ENCODE measurements around the gene CAPN11. TPM values are rescaled to one million over a fixed set of nuclear protein-coding genes. Genes with fewer than 3 reads are reported as not detected.
"Not testable (repeated sequence)": the region's sequence is repeated elsewhere in the genome, so short reads cannot be mapped to it uniquely, and the experiment has no call there.

CAPN11 gene
- total RNA-seq, 1 donor from 2014 or later: 0.95 TPM

DNA sequence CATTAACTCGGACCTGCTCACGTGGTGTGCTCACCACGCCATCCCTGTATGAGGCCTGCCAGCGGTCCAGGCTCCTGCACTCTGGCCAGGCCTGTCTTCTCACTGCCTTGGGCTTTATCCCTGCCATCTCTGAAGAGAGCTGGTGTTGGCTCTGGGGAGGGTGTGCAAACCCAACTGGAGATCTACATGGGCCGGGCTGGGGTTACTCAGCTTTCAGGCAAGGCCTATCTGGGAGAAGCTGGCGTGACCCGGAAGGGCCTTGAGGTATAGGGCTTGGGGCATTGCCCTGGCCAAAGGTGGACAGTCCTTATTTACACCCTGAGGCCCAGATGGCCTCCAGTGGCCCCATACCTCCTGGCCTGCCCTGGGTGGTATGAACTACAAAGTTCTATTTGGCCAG lies 69.8 kb downstream of the CAPN11 start:
- DNase-seq (ENCODE audit: low spot score): no peak

- DNase-seq (ENCODE audit: low spot score): no peak
Measured at GRCh38 chr6:44228836-44229235, 70.2 kb downstream of the CAPN11 start.

GRCh38 chr6:44229376-44230033 lies 70.9 kb downstream of the CAPN11 start:
- no peak for DNase-seq (ENCODE audit: low spot score)

GRCh38 chr6:44230034-44230675 lies 71.5 kb downstream of the CAPN11 start:
- DNase-seq (ENCODE audit: low spot score): no peak

DNA sequence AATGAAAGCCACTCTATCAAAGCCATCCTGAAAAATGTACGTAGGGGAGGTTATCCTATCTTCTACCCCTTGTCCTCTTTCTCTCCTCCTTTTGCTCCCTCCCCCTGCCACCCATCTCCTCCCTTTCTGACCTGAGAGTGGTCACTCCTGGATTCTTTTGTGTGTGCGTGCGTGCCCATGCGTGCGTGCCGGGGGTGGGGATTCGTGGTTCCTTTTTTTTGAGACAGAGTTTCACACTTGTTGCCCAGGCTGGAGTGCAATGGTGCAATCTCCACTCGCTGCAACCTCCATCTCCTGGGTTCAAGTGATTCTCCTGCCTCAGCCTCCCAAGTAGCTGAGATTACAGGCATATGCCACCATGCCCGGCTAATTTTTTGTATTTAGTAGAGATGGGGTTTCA lies 72.8 kb downstream of the CAPN11 start:
- not testable (repeated sequence) for DNase-seq (ENCODE audit: low spot score)

DNA sequence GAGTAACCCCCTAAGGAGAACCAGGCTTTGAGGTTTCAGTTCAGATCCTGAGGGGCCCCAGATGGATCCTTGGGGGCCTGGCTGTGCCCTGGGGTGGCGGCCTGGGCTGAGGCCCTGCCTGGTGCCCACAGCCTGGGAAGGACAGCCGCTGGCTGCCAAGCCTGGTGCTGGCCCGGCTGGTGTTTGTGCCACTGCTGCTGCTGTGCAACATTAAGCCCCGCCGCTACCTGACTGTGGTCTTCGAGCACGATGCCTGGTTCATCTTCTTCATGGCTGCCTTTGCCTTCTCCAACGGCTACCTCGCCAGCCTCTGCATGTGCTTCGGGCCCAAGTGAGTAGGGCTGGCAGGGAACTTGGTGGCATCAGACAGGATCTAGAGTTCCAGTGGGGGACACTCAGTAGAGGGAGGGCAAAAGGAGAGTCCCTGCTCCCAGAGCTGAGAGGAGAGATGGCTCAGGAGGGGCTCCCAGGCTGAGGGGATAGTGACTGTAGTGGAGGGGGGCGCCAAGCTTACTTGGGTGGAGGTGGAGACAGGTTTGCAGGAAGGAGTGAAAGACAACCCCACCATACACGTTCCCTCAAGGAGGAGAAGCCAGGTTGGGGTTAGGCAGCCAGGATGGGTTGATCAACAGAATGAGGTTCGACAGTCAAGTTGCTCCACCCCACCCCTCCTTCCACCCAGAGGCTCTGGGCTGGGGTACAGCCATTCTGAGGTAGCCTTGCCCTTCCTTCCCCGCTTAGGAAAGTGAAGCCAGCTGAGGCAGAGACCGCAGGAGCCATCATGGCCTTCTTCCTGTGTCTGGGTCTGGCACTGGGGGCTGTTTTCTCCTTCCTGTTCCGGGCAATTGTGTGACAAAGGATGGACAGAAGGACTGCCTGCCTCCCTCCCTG lies 74.3 kb downstream of the CAPN11 start:
- no peak for DNase-seq (ENCODE audit: low spot score)

DNA sequence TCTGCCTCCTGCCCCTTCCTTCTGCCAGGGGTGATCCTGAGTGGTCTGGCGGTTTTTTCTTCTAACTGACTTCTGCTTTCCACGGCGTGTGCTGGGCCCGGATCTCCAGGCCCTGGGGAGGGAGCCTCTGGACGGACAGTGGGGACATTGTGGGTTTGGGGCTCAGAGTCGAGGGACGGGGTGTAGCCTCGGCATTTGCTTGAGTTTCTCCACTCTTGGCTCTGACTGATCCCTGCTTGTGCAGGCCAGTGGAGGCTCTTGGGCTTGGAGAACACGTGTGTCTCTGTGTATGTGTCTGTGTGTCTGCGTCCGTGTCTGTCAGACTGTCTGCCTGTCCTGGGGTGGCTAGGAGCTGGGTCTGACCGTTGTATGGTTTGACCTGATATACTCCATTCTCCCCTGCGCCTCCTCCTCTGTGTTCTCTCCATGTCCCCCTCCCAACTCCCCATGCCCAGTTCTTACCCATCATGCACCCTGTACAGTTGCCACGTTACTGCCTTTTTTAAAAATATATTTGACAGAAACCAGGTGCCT lies 75.0 kb downstream of the CAPN11 start:
- DNase-seq (ENCODE audit: low spot score): no peak

Other genes starting within 250 kb of the CAPN11 start
- 30.7 TPM for gene MRPL14, start 31.4 kb upstream of the CAPN11 start, total RNA-seq
- gene TMEM63B, start 31.3 kb upstream of the CAPN11 start, total RNA-seq: 71.8 TPM
- gene MYMX, start 58.1 kb downstream of the CAPN11 start, total RNA-seq: 0.26 TPM
- 66.1 TPM for gene SLC29A1, start 64.8 kb downstream of the CAPN11 start, total RNA-seq
- 893 TPM for gene HSP90AB1, start 88.3 kb downstream of the CAPN11 start, total RNA-seq
- 50.8 TPM for gene SLC35B2, start 98.7 kb downstream of the CAPN11 start, total RNA-seq
- 10.9 TPM for gene NFKBIE, start 106.7 kb downstream of the CAPN11 start, total RNA-seq
- 0.12 TPM for gene TMEM151B, start 111.6 kb downstream of the CAPN11 start, total RNA-seq
- gene AARS2, start 154.5 kb downstream of the CAPN11 start, total RNA-seq: 28.6 TPM
- not detected for gene SPATS1, start 183.8 kb downstream of the CAPN11 start, total RNA-seq
- 18.8 TPM for gene CDC5L, start 228.9 kb downstream of the CAPN11 start, total RNA-seq

All from mucosa of gallbladder (tissue), 1 donor.